HEK293T (cell line): ENCODE results near the gene MRPL27.
A peak's percentile ranks its signal among the peaks of the same experiment; 100 is the strongest.

ENCODE experiments used
- CTCF ChIA-PET: fragments of 350-600 bp; formaldehyde crosslinking; extraction: SDS; loops from one replicate; lab custom pipeline; 2021; ENCODE audit warnings: antibody characterized with exemption, inconsistent platforms; lab: Yijun Ruan, JAX
- POLR2A ChIA-PET: fragments of 350-600 bp; formaldehyde crosslinking; extraction: SDS; loops from one replicate; lab custom pipeline; 2020; ENCODE audit warnings: antibody characterized with exemption, inconsistent platforms; lab: Yijun Ruan, JAX
- DNase-seq: peaks from one replicate; pipeline ENCODE4 v3.0.0; 2012; ENCODE audit warnings: mixed read lengths; ENCODE audit errors: extremely low spot score
- ARNT ChIP-seq: fragments of 450-650 bp; IDR thresholded peaks from 2 replicates; pipeline ENCODE4 v1.6.1; 2017; ENCODE audit warnings: mild to moderate bottlenecking
- BHLHE40 ChIP-seq: fragments of 450-650 bp; IDR thresholded peaks from 2 replicates; pipeline ENCODE4 v1.6.1; 2016; ENCODE audit warnings: mild to moderate bottlenecking, moderate library complexity, borderline replicate concordance
- CTBP1 ChIP-seq: fragments of 450-650 bp; IDR thresholded peaks from 2 replicates; pipeline ENCODE4 v1.6.1; 2016; ENCODE audit warnings: borderline replicate concordance
- ELF4 ChIP-seq: fragments of 450-650 bp; IDR thresholded peaks from 2 replicates; pipeline ENCODE4 v1.6.1; 2017; ENCODE audit warnings: antibody characterized with exemption
- FOXA1 ChIP-seq: fragments of 450-650 bp; IDR thresholded peaks from 2 replicates; pipeline ENCODE4 v1.6.1; 2016; ENCODE audit warnings: mild to moderate bottlenecking
- FOXK2 ChIP-seq: fragments of 450-650 bp; IDR thresholded peaks from 2 replicates; pipeline ENCODE4 v1.6.1; 2016; ENCODE audit warnings: mild to moderate bottlenecking
- FOXM1 ChIP-seq: fragments of 450-650 bp; IDR thresholded peaks from 2 replicates; pipeline ENCODE4 v1.6.1; 2017; ENCODE audit warnings: mild to moderate bottlenecking, borderline replicate concordance
- HDGF ChIP-seq: fragments of 450-650 bp; IDR thresholded peaks from 2 replicates; pipeline ENCODE4 v1.6.1; 2017; ENCODE audit warnings: antibody characterized with exemption, borderline replicate concordance
- L3MBTL2 ChIP-seq: fragments of 450-650 bp; conservative IDR thresholded peaks from 2 replicates; pipeline ENCODE4 v1.6.1; 2016; ENCODE audit warnings: mild to moderate bottlenecking
- LEF1 ChIP-seq: fragments of 450-650 bp; IDR thresholded peaks from 2 replicates; pipeline ENCODE4 v1.6.1; 2017; ENCODE audit warnings: mild to moderate bottlenecking, borderline replicate concordance
- NFRKB ChIP-seq: fragments of 450-650 bp; IDR thresholded peaks from 2 replicates; pipeline ENCODE4 v1.6.1; 2016; ENCODE audit warnings: mild to moderate bottlenecking, moderate library complexity
- PKNOX1 ChIP-seq: fragments of 450-650 bp; IDR thresholded peaks from 2 replicates; pipeline ENCODE4 v1.6.1; 2016
- SP1 ChIP-seq: fragments of 450-650 bp; IDR thresholded peaks from 2 replicates; pipeline ENCODE4 v1.6.1; 2017
- SUZ12 ChIP-seq: fragments of 450-650 bp; IDR thresholded peaks from 2 replicates; pipeline ENCODE4 v1.6.1; 2016; ENCODE audit warnings: mild to moderate bottlenecking
- TARDBP ChIP-seq: fragments of 450-650 bp; IDR thresholded peaks from 2 replicates; pipeline ENCODE4 v1.6.1; 2016
- ZNF384 ChIP-seq: fragments of 450-650 bp; IDR thresholded peaks from 2 replicates; pipeline ENCODE4 v1.6.1; 2016

Gene MRPL27

DNA sequence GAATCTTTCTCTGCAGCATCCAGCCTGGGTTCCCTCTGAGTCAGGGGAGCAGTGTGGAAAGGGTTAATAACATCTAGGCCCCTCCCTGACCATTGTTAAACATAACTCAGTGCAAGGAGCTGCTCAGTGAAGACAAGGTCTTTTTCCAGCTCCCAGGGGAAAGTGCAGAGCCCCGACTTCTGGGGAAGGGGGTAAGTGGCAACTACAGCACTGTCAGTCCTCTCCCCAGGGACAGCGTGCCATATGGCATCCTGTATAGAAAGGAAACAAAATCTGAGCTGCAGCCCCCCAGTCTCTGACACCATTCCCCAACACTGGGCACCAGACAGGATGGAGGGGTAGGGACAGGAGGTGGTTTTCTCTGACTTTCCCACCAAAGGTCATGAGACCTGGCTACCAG lies 7.8 kb downstream of the MRPL27 start:
- ChIA-PET CTCF (interaction anchor here (1.1 kb wide), 1 partner anchor 61 kb away, joined by 3 read pairs; no protein-coding TSS in a partner anchor), POLR2A (interaction anchor here (0.7 to 1.6 kb wide), 4 partner anchors 16 to 114 kb away, joined by 3 to 6 read pairs (median 3); partner anchors contain the start of genes ACSF2 and LRRC59)
- DNase-seq = no peak
- TF ChIP-seq L3MBTL2 = no peak
- no peak for TF ChIP-seq HDGF

DNA sequence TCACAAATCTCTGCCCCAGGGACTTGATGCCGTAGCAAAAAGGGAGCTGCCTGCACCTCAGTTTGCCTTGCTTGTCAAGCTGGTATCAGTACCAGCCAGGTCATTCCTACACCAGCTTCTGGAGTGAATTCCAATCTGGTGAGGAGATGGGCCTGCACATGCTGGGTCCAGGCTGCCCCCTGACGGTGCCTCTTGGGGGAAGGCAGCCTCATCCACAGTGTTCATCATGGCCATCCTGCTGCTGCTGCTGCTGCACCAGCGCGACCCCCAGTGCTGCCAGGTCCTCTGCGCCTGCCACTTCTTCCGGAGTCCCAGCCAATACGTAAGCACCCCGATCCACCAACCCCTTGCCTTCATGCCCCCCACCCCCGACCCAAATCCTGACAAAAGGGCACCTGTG lies 8.3 kb downstream of the MRPL27 start:
- no peak for DNase-seq
- TF ChIP-seq ARNT (no peak), ZNF384 (no peak), FOXK2 (no peak), LEF1 (no peak), L3MBTL2 (no peak), SUZ12 (no peak), HDGF (no peak)
- ChIA-PET CTCF (interaction anchor here (1.1 kb wide), 1 partner anchor 61 kb away, joined by 3 read pairs; no protein-coding TSS in a partner anchor), POLR2A (interaction anchor here (1.6 kb wide), 1 partner anchor 33 kb away, joined by 3 read pairs; the partner anchor contains the start of gene LRRC59)

DNA sequence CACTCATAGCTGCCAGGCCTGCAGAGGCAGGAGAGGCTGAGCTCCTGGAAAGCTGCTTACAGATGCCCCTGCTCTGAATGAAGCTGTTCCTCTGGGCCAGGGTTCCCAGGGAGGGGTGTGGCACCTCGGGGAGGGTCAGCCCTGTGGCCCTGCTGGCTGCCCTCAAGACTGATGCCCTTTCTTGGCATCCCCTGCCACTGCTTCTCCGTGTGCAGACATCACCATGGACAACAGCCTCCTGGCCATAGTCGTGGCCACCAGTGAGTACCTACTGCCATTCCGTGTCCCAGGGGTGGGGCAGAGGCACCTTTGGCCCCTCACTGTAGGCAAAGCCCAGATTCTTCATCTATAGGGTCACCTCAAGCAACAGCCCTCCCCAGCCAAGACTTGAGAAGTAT lies 8.9 kb downstream of the MRPL27 start:
- TF ChIP-seq ELF4 = no peak
- TF ChIP-seq TARDBP = no peak
- TF ChIP-seq ZNF384 = no peak
- DNase-seq = no peak
- CTCF ChIA-PET = interaction anchor here (1.0 kb wide), 1 partner anchor 32 kb away, joined by 3 read pairs; no protein-coding TSS in a partner anchor
- POLR2A ChIA-PET = interaction anchor here (1.3 to 3.7 kb wide), 3 partner anchors 8 to 33 kb away, joined by 3 to 17 read pairs (median 15); partner anchors contain the start of genes EME1, LRRC59 and MRPL27

DNA sequence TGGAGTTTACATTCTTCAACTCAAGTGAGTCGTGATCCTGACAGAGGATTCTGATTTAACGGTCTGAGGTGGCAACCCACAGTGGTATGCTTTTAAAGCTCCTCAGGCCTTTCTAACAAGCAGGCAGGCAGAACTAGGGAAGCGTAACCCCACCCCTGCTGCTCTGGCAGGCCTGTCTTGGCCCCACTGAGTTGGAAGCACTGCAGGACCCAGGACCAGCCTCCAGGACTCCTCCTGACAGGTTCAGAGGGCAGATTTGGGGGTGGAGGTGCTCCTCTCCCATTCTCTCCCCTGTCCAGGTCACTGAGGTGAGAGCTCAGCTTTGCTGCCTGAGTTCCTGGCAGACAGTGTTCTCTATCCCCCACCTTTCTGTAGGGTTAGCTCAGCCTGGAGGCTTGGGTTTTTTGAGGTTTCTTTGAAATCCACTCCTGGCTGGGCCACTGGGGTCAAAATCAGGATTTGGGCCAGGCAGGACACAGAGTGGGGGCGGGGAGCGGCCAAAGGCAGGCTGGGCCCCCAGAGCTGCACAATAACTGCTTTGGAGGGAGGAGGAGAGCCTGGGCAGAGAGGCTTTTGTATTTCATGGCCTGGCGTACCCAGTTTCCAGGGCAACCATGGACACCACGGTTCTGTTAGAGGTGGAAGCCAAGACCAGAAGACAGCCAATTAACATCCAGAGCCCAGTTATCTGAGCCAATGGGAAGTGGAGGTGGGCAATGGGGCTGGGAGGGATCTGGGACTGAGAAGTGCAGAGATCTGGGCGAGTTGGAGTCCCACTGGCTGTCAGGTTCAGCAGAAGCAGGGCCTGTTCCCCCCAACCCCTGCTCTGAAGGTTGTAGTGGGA lies 9.5 kb downstream of the MRPL27 start:
- CTCF ChIA-PET = interaction anchor here (1.0 to 2.0 kb wide), 4 partner anchors 7 to 58 kb away, joined by 3 to 7 read pairs (median 4); no protein-coding TSS in a partner anchor
- no peak for DNase-seq
- TF ChIP-seq SP1 (no peak), NFRKB (no peak), LEF1 (no peak), FOXM1 (no peak), HDGF (no peak), FOXK2 (no peak)
- POLR2A ChIA-PET = interaction anchor here (1.0 to 3.7 kb wide), 6 partner anchors 9 to 120 kb away, joined by 3 to 17 read pairs (median 13); partner anchors contain the start of genes EME1, LRRC59, MRPL27 and XYLT2

GRCh38 chr17:50362661-50363060 lies 10.3 kb downstream of the MRPL27 start:
- POLR2A ChIA-PET = interaction anchor here (0.9 to 3.7 kb wide), 7 partner anchors 10 to 121 kb away, joined by 3 to 17 read pairs (median 12); partner anchors contain the start of genes EME1, LRRC59, MRPL27 and XYLT2

DNA sequence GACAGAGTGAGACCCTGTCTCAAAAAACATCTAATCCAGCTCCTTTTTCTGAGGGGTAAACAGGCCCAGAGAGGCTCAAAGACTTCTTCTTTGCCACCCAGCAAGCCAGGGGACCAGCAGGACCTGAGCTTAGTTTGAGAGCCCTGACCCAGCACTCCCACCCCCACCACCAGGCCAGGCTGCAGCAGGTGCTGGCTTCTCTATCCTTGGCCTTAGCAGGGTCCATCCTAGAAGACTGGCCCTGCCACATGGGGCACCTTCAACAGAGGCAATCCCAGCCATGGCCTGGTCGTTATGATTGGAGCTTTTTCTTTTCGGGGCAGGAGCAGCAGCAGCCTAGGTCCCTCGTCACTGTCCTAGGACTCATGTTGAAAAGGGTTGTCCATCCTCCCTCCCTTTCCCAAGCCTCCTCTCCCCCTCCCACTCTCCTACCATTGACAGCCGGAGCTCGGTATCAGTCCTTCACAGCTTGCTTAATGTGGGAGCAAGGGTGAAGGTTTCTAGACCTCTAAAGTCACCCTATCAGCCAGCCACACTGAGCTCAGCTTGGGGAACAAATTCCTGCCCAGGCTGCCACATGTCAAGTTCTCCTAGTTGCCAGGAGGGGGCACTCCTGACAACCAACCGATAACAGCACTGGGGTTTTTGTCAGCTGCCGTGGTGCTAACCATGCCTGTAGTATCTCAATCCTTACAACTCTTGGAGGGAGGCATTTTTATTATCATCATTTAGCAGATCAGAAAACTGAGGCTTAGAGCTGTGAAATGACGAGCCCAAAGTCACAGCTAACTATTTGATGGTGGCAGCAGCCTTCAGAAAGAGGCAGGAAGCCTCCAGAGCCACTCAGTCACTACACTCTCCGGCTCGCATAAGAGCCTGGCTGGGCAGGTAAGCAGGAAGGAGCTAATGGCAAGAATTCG lies 11.2 kb downstream of the MRPL27 start:
- ChIA-PET CTCF (interaction anchor here (0.6 to 2.5 kb wide), 24 partner anchors 9 to 415 kb away, joined by 3 to 13 read pairs (median 4); partner anchors contain the start of genes ACSF2, COL1A1, EME1 and LRRC59), POLR2A (interaction anchor here (0.7 to 3.7 kb wide), 7 partner anchors 11 to 122 kb away, joined by 3 to 17 read pairs (median 12); partner anchors contain the start of genes EME1, LRRC59, MRPL27 and XYLT2)
- DNase-seq = peak; percentile 83
- TF ChIP-seq SP1 (no peak), PKNOX1 (no peak), ELF4 (no peak), FOXK2 (no peak)

More at GRCh38 chr17:50362661-50363060, 10.3 kb downstream of the MRPL27 start:
- CTCF ChIA-PET = interaction anchor here (0.8 to 2.5 kb wide), 18 partner anchors 8 to 416 kb away, joined by 3 to 13 read pairs (median 5); partner anchors contain the start of genes ACSF2, COL1A1, EME1 and MRPL27
- TF ChIP-seq ARNT = no peak
- no peak for TF ChIP-seq SUZ12
- TF ChIP-seq NFRKB = no peak
- TF ChIP-seq FOXK2 = no peak
- no peak for TF ChIP-seq ZNF384
- TF ChIP-seq LEF1 = no peak
- TF ChIP-seq CTBP1 = no peak
- TF ChIP-seq SP1 = no peak
- TF ChIP-seq L3MBTL2 = no peak
- TF ChIP-seq FOXA1 = no peak
- TF ChIP-seq BHLHE40 = no peak
- TF ChIP-seq TARDBP = no peak
- no peak for TF ChIP-seq ELF4
- no peak for TF ChIP-seq PKNOX1
- DNase-seq = no peak
